CD4-positive, alpha-beta memory T cell (primary cell): Measurements from ENCODE around the gene CCNY. TPM values are rescaled to one million over a fixed set of nuclear protein-coding genes. Genes with fewer than 3 reads are reported as not detected.

Experiments used
- CTCF ChIA-PET: fragments of 350-600 bp; sonication (Branson Sonifier 250); formaldehyde crosslinking; loops from one replicate; lab custom pipeline; 2021; ENCODE audit warnings: inconsistent platforms; ENCODE audit not compliant: partially characterized antibody; lab: Charles Lee
- POLR2A ChIA-PET: fragments of 350-600 bp; sonication (Branson Sonifier 250); formaldehyde crosslinking; loops from one replicate; lab custom pipeline; 2021; ENCODE audit not compliant: partially characterized antibody; lab: Charles Lee
- DNase-seq, 5 donors: peaks; one replicate each; pipeline versions ENCODE4 v3.0.0 to v3.0.0-alpha.2; 2020 to 2022; ENCODE audit warnings: mixed read lengths in 1 of 5
- H3K27ac ChIP-seq: one replicate; pipeline ENCODE4 v1.7.0; 2013; ENCODE audit warnings: low read depth, low read length
- H3K27me3 ChIP-seq: 2 replicates; pipeline ENCODE4 v1.7.0; 2013; ENCODE audit warnings: mild to moderate bottlenecking, low read length, moderate library complexity; ENCODE audit not compliant: insufficient read depth
- H3K36me3 ChIP-seq: 2 replicates; pipeline ENCODE4 v1.7.0; 2013; ENCODE audit warnings: mild to moderate bottlenecking, low read length, moderate library complexity; ENCODE audit not compliant: insufficient read depth
- H3K4me1 ChIP-seq: 2 replicates; pipeline ENCODE4 v1.7.0; 2013; ENCODE audit warnings: mild to moderate bottlenecking, low read length, moderate library complexity; ENCODE audit not compliant: insufficient read depth
- H3K4me3 ChIP-seq, 2 donors: one replicate each; pipeline ENCODE4 v1.7.0; 2013; ENCODE audit warnings: low read length in 2 of 2, mild to moderate bottlenecking in 1 of 2
- H3K9me3 ChIP-seq, 2 donors: one replicate each; pipeline ENCODE4 v1.7.0; 2013; ENCODE audit warnings: low read length in 2 of 2, control low read depth in 1 of 2; ENCODE audit not compliant: control insufficient read depth in 1 of 2
- H3K27ac Mint-ChIP-seq, 7 donors: one replicate each; pipeline ENCODE4 v1.8.0; 2020 to 2021; ENCODE audit warnings: mixed read lengths in 7 of 7, mild to moderate bottlenecking in 6 of 7, inconsistent platforms in 3 of 7, moderate library complexity in 3 of 7
- H3K27me3 Mint-ChIP-seq, 2 donors: one replicate each; pipeline ENCODE4 v1.8.0; 2020 to 2021; ENCODE audit warnings: mixed read lengths in 2 of 2
- H3K36me3 Mint-ChIP-seq, 2 donors: one replicate each; pipeline ENCODE4 v1.8.0; 2020 to 2021; ENCODE audit warnings: mixed read lengths in 2 of 2, inconsistent platforms in 1 of 2, mild to moderate bottlenecking in 1 of 2
- H3K4me1 Mint-ChIP-seq, 4 donors: one replicate each; pipeline ENCODE4 v1.8.0; 2020 to 2021; ENCODE audit warnings: mixed read lengths in 4 of 4, mild to moderate bottlenecking in 1 of 4
- H3K4me3 Mint-ChIP-seq, 8 donors: one replicate each; pipeline ENCODE4 v1.8.0; 2020 to 2021; ENCODE audit warnings: mixed read lengths in 8 of 8, mild to moderate bottlenecking in 7 of 8, moderate library complexity in 6 of 8, inconsistent platforms in 3 of 8
- H3K9me3 Mint-ChIP-seq, 8 donors: one replicate each; pipeline ENCODE4 v1.8.0; 2020 to 2021; ENCODE audit warnings: mixed read lengths in 8 of 8, mild to moderate bottlenecking in 5 of 8, inconsistent platforms in 3 of 8, moderate library complexity in 1 of 8
- intact Hi-C: fragments of 100-400 bp; cut with micrococcal nuclease; formaldehyde crosslinking; loops from one replicate; pipeline ENCODE4 v1.15.1; 2023
- polyA plus RNA-seq, 2 donors: library from polyadenylated mRNA; unstranded; fragments of 300-500 nt; fragmentation: Illumina TruSeq; gene quantifications; one replicate each; pipeline ENCODE4 v1.2.3, GENCODE V29; 2021
- total RNA-seq, 2 experiments: library from RNA; stranded (reverse); gene quantifications; one replicate each; pipeline ENCODE4 v1.2.3, GENCODE V29; 2021

Gene CCNY
- total and polyA plus RNA-seq, 4 experiments from 2014 or later: 5.6 to 66.7 (median 41.5) TPM

GRCh38 chr10:35471435-35471834 is 135.1 kb downstream of the CCNY start:
- H3K9me3 ChIP-seq: no peaks in the 10 kb centered on the region
- H3K27ac Mint-ChIP-seq: peak overlapping the region in 1 of 7 donors; percentile 18
- peaks cover 0 to 2% (median 0%) of the 10 kb centered on the region in 8 donors for H3K9me3 Mint-ChIP-seq
- peaks cover 30% of the 10 kb centered on the region for H3K4me1 ChIP-seq
- POLR2A ChIA-PET: no interaction called here
- H3K4me3 Mint-ChIP-seq: no peak overlapping the region
- CTCF ChIA-PET: interaction anchor here (0.9 kb wide), 1 partner anchor 91 kb away, joined by 3 read pairs; no protein-coding TSS in a partner anchor
- no peak for DNase-seq
- H3K4me1 Mint-ChIP-seq: peaks cover 36 to 53% (median 39%) of the 10 kb centered on the region in 4 donors
- H3K27me3 Mint-ChIP-seq: no peaks in the 10 kb centered on the region
- H3K27ac ChIP-seq: no peak overlapping the region
- H3K27me3 ChIP-seq: no peaks in the 10 kb centered on the region
- H3K4me3 ChIP-seq: no peak overlapping the region
- H3K36me3 Mint-ChIP-seq: peaks cover 4 to 7% of the 10 kb centered on the region in 2 donors
- H3K36me3 ChIP-seq: no peaks in the 10 kb centered on the region
- intact Hi-C loops: no loop called here

DNA sequence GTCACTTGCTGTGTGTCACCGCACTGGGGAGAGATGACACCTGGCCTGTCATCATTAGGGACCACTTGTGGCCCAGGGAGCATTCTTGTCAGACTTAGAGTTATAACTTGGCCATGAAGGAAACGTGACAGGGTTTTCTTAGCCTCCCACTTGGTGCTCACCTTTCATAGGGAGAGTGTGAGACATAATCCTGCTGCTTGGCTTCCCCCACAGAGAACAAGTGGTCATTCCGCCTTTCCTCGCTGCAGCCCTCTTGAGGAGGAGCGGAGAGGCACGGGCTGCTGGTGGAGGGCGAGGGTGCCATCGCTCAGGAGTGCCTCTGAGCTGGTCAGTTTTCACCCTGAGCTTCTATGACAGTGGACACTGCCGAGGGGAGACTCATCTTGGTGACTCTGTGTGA is 143.8 kb downstream of the CCNY start:
- Histone ChIP-seq H3K36me3 (no peaks in the 10 kb centered on the region), H3K27ac (no peak overlapping the region), H3K4me1 (no peaks in the 10 kb centered on the region), H3K9me3 (no peaks in the 10 kb centered on the region), H3K4me3 (no peak overlapping the region), H3K27me3 (no peaks in the 10 kb centered on the region)
- intact Hi-C loops: no loop called here
- CTCF ChIA-PET: no interaction called here
- Mint-ChIP-seq H3K27ac (peak overlapping the region in 2 of 7 donors; percentile 23 to 37), H3K4me1 (peaks cover 12 to 38% (median 26%) of the 10 kb centered on the region in 4 donors), H3K9me3 (no peaks in the 10 kb centered on the region), H3K27me3 (no peaks in the 10 kb centered on the region), H3K36me3 (peaks cover 14 to 16% of the 10 kb centered on the region in 2 donors), H3K4me3 (no peak overlapping the region)
- DNase-seq: no peak
- POLR2A ChIA-PET: no interaction called here

- H3K27ac Mint-ChIP-seq: peak overlapping the region in 4 of 7 donors; percentile 43 to 65 (median 55)
- no peaks in the 10 kb centered on the region for H3K4me1 ChIP-seq
- H3K9me3 Mint-ChIP-seq: no peaks in the 10 kb centered on the region
- CTCF ChIA-PET: no interaction called here
- DNase-seq: no peak
- peaks cover 14 to 46% (median 29%) of the 10 kb centered on the region in 4 donors for H3K4me1 Mint-ChIP-seq
- H3K36me3 ChIP-seq: no peaks in the 10 kb centered on the region
- no peak overlapping the region for H3K27ac ChIP-seq
- POLR2A ChIA-PET: no interaction called here
- no peak overlapping the region for H3K4me3 ChIP-seq
- H3K36me3 Mint-ChIP-seq: peaks cover 18 to 22% of the 10 kb centered on the region in 2 donors
- no peaks in the 10 kb centered on the region for H3K9me3 ChIP-seq
- H3K27me3 ChIP-seq: no peaks in the 10 kb centered on the region
- no peak overlapping the region for H3K4me3 Mint-ChIP-seq
- intact Hi-C loops: no loop called here
- H3K27me3 Mint-ChIP-seq: no peaks in the 10 kb centered on the region
Measured at GRCh38 chr10:35481413-35481812, 145.1 kb downstream of the CCNY start.

DNA sequence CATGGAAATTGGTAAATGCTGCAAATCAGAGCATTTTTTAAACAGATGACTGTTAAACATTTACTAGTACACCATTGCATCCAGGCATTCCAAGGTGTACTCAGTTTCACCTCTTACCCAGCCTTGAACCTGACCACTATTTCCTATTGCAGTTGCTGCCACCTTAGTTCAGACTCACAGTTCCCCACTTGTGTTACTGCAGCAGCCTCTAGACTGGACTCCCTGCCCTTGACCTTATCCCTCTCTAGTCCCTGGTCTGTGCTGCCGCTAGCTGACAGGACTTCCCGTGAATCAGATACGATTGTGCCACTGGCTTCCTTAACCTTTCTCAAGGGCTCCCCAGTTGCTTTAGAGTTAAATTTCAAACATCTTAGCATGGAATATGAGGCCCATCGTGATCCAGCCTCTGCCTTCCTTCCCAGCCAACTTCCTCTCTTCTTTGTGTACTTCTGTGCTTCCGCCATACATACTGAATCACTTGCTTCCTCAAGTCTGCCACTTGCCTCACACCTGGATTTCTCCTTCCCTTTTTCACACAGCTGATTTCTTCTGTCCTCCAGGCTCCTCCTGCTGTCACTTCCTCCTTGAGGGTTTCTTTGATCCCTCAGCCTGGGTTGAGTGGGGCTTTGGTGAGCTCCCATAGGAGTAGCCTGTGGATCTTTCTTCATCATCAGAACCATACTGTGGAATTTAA is 150.1 kb downstream of the CCNY start:
- ChIA-PET CTCF (no interaction called here), POLR2A (no interaction called here)
- no peaks in the 10 kb centered on the region for H3K9me3 Mint-ChIP-seq
- Histone ChIP-seq H3K4me3 (no peak overlapping the region), H3K27me3 (no peaks in the 10 kb centered on the region), H3K27ac (no peak overlapping the region), H3K36me3 (no peaks in the 10 kb centered on the region), H3K4me1 (no peaks in the 10 kb centered on the region), H3K9me3 (no peaks in the 10 kb centered on the region)
- H3K36me3 Mint-ChIP-seq: peaks cover 27 to 41% of the 10 kb centered on the region in 2 donors
- peaks cover 21 to 50% (median 32%) of the 10 kb centered on the region in 4 donors for H3K4me1 Mint-ChIP-seq
- H3K27me3 Mint-ChIP-seq: no peaks in the 10 kb centered on the region
- intact Hi-C loops: no loop called here
- peak overlapping the region in 6 of 7 donors; percentile 0 to 40 (median 8) for H3K27ac Mint-ChIP-seq
- no peak for DNase-seq
- H3K4me3 Mint-ChIP-seq: no peak overlapping the region

GRCh38 chr10:35487336-35488034 is 151.2 kb downstream of the CCNY start:
- Mint-ChIP-seq H3K36me3 (peaks cover 35 to 43% of the 10 kb centered on the region in 2 donors), H3K27ac (no peak overlapping the region), H3K9me3 (no peaks in the 10 kb centered on the region), H3K4me3 (no peak overlapping the region), H3K4me1 (peaks cover 21 to 44% (median 31%) of the 10 kb centered on the region in 4 donors), H3K27me3 (no peaks in the 10 kb centered on the region)
- Histone ChIP-seq H3K9me3 (no peaks in the 10 kb centered on the region), H3K27me3 (no peaks in the 10 kb centered on the region), H3K4me3 (no peak overlapping the region), H3K36me3 (no peaks in the 10 kb centered on the region), H3K4me1 (peaks cover under 1% of the 10 kb centered on the region), H3K27ac (no peak overlapping the region)
- CTCF ChIA-PET: no interaction called here
- no peak for DNase-seq
- POLR2A ChIA-PET: no interaction called here
- intact Hi-C loops: no loop called here

DNA sequence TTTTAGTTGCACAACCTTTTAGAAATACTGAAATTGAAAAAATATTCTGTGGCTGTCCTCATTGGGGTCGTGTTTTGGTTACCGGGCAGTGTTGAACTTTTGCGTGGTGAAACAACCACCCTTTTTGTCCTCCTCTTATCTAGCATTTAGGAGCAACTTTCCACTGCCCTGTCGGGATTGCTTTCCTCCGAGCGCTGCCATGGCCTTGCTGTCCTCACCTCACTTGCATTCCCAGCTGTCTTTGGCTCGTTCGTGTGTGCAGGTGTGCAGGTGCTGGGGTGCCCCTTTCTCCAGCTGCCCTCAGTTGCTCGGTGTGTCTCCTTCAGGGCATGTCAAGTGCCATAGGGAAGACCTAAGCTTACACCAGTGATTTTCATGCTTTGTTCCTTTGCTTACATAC is 151.9 kb downstream of the CCNY start:
- H3K4me3 Mint-ChIP-seq: no peak overlapping the region
- ChIA-PET CTCF (no interaction called here), POLR2A (no interaction called here)
- Histone ChIP-seq H3K27me3 (no peaks in the 10 kb centered on the region), H3K9me3 (no peaks in the 10 kb centered on the region), H3K4me3 (no peak overlapping the region), H3K4me1 (peaks cover 5% of the 10 kb centered on the region), H3K36me3 (no peaks in the 10 kb centered on the region), H3K27ac (no peak overlapping the region)
- H3K9me3 Mint-ChIP-seq: no peaks in the 10 kb centered on the region
- H3K4me1 Mint-ChIP-seq: peaks cover 24 to 49% (median 34%) of the 10 kb centered on the region in 4 donors
- intact Hi-C loops: no loop called here
- no peaks in the 10 kb centered on the region for H3K27me3 Mint-ChIP-seq
- no peak overlapping the region for H3K27ac Mint-ChIP-seq
- no peak for DNase-seq
- H3K36me3 Mint-ChIP-seq: peaks cover 36 to 43% of the 10 kb centered on the region in 2 donors

- peaks cover 13 to 14% of the 10 kb centered on the region in 2 donors for H3K36me3 Mint-ChIP-seq
- DNase-seq: no peak
Measured at GRCh38 chr10:35492386-35493195, 156.3 kb downstream of the CCNY start.

More at GRCh38 chr10:35492386-35493195, 156.3 kb downstream of the CCNY start:
- H3K27ac ChIP-seq: no peak overlapping the region
- peaks cover 40 to 59% (median 51%) of the 10 kb centered on the region in 4 donors for H3K4me1 Mint-ChIP-seq
- POLR2A ChIA-PET: no interaction called here
- CTCF ChIA-PET: interaction anchor here (1.0 to 1.4 kb wide), 3 partner anchors 9 to 75 kb away, joined by 3 to 4 read pairs (median 4); no protein-coding TSS in a partner anchor
- no peaks in the 10 kb centered on the region for H3K9me3 Mint-ChIP-seq
- peaks cover 35% of the 10 kb centered on the region for H3K4me1 ChIP-seq
- no peak overlapping the region for H3K4me3 ChIP-seq
- H3K4me3 Mint-ChIP-seq: peak overlapping the region in 1 of 8 donors; percentile 58
- no peaks in the 10 kb centered on the region for H3K27me3 Mint-ChIP-seq
- peak overlapping the region in 4 of 7 donors; percentile 2 to 66 (median 48) for H3K27ac Mint-ChIP-seq
- H3K9me3 ChIP-seq: no peaks in the 10 kb centered on the region
- no peaks in the 10 kb centered on the region for H3K36me3 ChIP-seq
- intact Hi-C loops: no loop called here
- no peaks in the 10 kb centered on the region for H3K27me3 ChIP-seq
